ENCODE results near the gene TAGLN2. TPM values are rescaled to one million over a fixed set of nuclear protein-coding genes. Genes with fewer than 3 reads are reported as not detected.

TAGLN2 gene
- total RNA-seq, 1 donor from 2014 or later, result 110 TPM

DNA sequence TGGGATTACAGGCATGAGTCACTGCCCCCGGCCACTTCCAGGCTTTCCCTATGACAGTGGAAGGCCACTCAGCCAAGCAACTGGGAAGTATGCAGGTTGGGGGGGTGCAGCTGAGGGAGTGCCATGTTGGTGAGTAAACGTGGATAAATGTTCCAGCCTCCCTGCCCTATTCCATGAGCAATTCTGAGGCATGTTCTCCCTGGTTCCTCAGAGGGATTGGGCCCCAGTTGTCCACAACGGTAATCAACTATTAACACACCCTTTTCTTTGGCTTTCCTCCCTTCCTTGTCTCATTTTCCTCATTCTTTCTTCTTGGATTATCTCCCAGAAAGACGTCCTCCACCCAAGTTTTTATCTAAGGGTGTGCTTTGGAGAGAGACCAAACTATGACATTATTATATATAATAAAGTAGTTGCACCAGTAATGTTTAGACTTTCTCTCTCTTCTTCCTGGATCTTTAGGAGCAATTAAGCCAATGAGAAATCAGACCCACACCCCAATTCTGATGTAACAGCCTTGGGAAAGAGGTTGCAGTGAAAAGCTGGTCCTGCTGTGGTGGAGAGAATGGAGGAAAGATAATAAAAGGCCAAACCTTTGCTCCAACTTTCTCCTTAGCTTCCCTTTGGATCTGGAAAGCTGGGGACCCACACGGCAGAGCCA lies 35.5 kb upstream of the TAGLN2 start:
- no peaks in the 10 kb centered on the region for H3K36me3 ChIP-seq
- peak; percentile 33 for DNase-seq
- H3K27me3 ChIP-seq (ENCODE audit: low read depth), result peaks cover 15% of the 10 kb centered on the region
- H3K4me3 ChIP-seq, result peak overlapping the region; percentile 32
- H3K9me3 ChIP-seq (replicated peaks), result no peaks in the 10 kb centered on the region
- intact Hi-C loops (cut with micrococcal nuclease), result no loop called here
- TF ChIP-seq, protein P1, sequence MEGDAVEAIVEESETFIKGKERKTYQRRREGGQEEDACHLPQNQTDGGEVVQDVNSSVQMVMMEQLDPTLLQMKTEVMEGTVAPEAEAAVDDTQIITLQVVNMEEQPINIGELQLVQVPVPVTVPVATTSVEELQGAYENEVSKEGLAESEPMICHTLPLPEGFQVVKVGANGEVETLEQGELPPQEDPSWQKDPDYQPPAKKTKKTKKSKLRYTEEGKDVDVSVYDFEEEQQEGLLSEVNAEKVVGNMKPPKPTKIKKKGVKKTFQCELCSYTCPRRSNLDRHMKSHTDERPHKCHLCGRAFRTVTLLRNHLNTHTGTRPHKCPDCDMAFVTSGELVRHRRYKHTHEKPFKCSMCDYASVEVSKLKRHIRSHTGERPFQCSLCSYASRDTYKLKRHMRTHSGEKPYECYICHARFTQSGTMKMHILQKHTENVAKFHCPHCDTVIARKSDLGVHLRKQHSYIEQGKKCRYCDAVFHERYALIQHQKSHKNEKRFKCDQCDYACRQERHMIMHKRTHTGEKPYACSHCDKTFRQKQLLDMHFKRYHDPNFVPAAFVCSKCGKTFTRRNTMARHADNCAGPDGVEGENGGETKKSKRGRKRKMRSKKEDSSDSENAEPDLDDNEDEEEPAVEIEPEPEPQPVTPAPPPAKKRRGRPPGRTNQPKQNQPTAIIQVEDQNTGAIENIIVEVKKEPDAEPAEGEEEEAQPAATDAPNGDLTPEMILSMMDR (IDR thresholded peaks at IDR 0.05; ENCODE audit: borderline replicate concordance), result no peak
- H3K27ac ChIP-seq (replicated peaks), result no peak overlapping the region
- no peaks in the 10 kb centered on the region for H3K4me1 ChIP-seq

DNA sequence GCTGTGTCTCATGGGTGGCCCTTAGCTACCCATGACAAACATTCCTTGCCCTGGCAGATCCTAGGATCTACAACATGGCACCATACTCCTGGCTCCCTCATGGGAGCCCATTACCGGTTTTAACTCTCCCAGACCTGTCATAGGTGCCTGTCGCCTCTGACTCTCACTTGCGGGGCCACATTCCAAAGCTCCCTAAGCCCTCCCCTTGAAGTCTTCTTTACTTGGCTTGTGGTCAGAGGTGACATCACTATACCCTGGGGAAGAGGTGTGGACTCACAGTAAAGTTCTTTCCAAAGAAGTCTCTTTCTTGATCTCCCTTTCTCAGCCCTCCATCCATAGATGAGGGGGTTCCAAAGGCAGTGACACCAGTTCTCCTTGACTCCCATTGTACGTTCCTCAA lies 34.1 kb upstream of the TAGLN2 start:
- H3K27me3 ChIP-seq (ENCODE audit: low read depth), result peaks cover 10% of the 10 kb centered on the region
- H3K4me1 ChIP-seq, result no peaks in the 10 kb centered on the region
- H3K4me3 ChIP-seq, result no peak overlapping the region
- DNase-seq, result no peak
- no peaks in the 10 kb centered on the region for H3K9me3 ChIP-seq (replicated peaks)
- no peaks in the 10 kb centered on the region for H3K36me3 ChIP-seq
- intact Hi-C loops (cut with micrococcal nuclease), result no loop called here
- TF ChIP-seq, protein P1 (IDR thresholded peaks at IDR 0.05; ENCODE audit: borderline replicate concordance), result no peak
- no peak overlapping the region for H3K27ac ChIP-seq (replicated peaks)

DNA sequence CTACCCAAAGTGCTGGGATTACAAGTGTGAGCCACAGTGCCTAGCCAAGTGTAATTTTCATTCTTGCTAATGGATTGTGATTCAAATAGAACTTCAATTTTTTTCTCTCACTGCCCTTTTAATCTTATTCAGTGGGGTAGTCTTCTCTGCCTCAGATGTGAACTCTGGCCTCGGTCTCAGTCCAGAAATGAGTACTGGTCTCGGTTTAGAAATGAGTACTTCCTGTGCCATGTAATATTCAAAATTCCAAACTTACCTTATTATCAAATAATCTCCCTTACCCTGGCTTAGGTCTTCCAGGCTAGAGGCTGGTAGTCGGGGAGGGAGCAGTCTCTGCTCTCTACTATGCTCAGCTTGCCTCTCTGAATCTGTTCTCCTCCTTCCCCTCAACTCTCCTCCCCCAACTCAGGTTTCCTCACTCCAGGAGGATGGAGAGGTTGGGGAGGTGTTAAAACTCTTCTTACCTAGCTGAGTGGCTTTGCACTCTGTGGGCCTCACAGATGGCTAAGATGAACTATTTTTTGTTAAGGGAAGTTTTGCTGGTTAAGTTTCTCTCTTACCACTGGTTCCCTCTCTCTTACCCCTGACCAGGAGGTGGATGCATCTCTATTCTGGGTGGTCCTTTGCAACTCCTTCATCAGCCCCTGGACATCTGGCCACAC lies 33.5 kb upstream of the TAGLN2 start:
- no peak for DNase-seq
- TF ChIP-seq, protein P1 (IDR thresholded peaks at IDR 0.05; ENCODE audit: borderline replicate concordance), result no peak
- Histone ChIP-seq H3K4me1 (no peaks in the 10 kb centered on the region), H3K36me3 (no peaks in the 10 kb centered on the region), H3K27ac (replicated peaks) (no peak overlapping the region), H3K9me3 (replicated peaks) (no peaks in the 10 kb centered on the region), H3K27me3 (ENCODE audit: low read depth) (peaks cover 13% of the 10 kb centered on the region), H3K4me3 (no peak overlapping the region)
- intact Hi-C loops (cut with micrococcal nuclease), result no loop called here

DNA sequence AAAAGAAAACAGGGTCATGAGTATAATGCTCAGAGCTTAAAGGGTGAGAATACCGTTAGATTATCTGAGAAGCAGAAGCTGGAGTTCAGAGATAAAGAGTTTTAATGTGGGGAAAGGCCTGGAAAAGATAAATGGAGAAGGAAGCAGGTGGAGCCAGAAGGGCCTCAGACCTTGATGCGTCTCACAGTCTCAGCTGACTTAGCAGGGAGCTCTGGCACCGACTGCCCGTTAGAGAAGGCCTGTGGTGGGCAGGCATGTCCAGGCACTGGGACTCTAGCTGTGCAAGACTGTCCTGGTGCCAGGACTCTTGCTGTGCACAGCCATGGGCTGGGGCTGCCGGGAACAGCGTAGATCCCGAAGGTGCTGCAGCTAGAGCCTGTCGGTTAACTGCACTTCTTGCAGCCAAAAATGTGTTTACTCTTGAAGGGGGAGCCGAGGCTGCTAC lies 32.5 kb upstream of the TAGLN2 start:
- intact Hi-C loops (cut with micrococcal nuclease), result no loop called here
- H3K36me3 ChIP-seq, result no peaks in the 10 kb centered on the region
- DNase-seq, result no peak

DNA sequence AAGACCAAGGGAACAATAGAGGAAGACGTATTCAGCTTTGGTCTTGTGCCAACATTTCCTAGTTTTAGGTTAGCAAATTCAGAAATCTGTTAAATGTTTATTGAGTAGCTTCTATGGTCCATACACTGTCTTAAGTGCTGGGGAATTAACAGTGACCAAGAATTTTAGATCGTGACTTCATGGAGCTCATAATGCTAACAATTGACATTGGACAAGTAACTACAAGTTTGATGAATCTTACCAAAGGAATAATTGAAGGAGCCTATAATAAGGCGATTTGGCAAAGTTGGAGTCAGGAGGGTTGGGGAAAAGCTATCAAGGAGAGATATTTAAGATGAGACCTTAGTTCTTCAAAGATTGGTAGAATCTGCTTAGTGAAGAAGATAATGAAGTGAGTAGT lies 30.1 kb upstream of the TAGLN2 start:
- Histone ChIP-seq H3K4me1 (no peaks in the 10 kb centered on the region), H3K27ac (replicated peaks) (no peak overlapping the region), H3K9me3 (replicated peaks) (no peaks in the 10 kb centered on the region), H3K4me3 (no peak overlapping the region), H3K27me3 (ENCODE audit: low read depth) (peaks cover 30% of the 10 kb centered on the region), H3K36me3 (no peaks in the 10 kb centered on the region)
- intact Hi-C loops (cut with micrococcal nuclease), result no loop called here
- TF ChIP-seq, protein P1 (IDR thresholded peaks at IDR 0.05; ENCODE audit: borderline replicate concordance), result no peak
- DNase-seq, result no peak

More for the DNA sequence above, 32.5 kb upstream of the TAGLN2 start:
- Histone ChIP-seq H3K4me3 (no peak overlapping the region), H3K9me3 (replicated peaks) (no peaks in the 10 kb centered on the region), H3K27me3 (ENCODE audit: low read depth) (peaks cover 14% of the 10 kb centered on the region), H3K4me1 (no peaks in the 10 kb centered on the region), H3K27ac (replicated peaks) (no peak overlapping the region)
- TF ChIP-seq, protein P1 (IDR thresholded peaks at IDR 0.05; ENCODE audit: borderline replicate concordance), result no peak
